Calu3 (cell line): ENCODE measurements around the gene ZMPSTE24. TPM values are rescaled to one million over a fixed set of nuclear protein-coding genes. Genes with fewer than 3 reads are reported as not detected.

Experiments used
- BruUV-seq: library from RNA; stranded (reverse); fragments of 400-500 nt; replicated peaks from 2 replicates; lab custom pipeline; 2021; lab: Mats Ljungman, UMichigan
- CTCF ChIA-PET: fragments of 300-600 bp; sonication (Branson Sonifier 250); formaldehyde crosslinking; loops from one replicate; lab custom pipeline; 2022; ENCODE audit warnings: antibody characterized with exemption; lab: Charles Lee
- DNase-seq: peaks from one replicate; pipeline ENCODE4 v3.0.0; 2022
- H3K27ac Mint-ChIP-seq: one replicate; pipeline ENCODE4 v1.8.0; 2022; ENCODE audit warnings: mixed read lengths; ENCODE audit not compliant: unreplicated experiment
- H3K27me3 Mint-ChIP-seq: one replicate; pipeline ENCODE4 v1.8.0; 2022; ENCODE audit warnings: mixed read lengths; ENCODE audit not compliant: unreplicated experiment
- H3K36me3 Mint-ChIP-seq: one replicate; pipeline ENCODE4 v1.8.0; 2022; ENCODE audit warnings: mild to moderate bottlenecking, moderate library complexity, mixed read lengths; ENCODE audit not compliant: insufficient read depth, unreplicated experiment
- H3K4me1 Mint-ChIP-seq: one replicate; pipeline ENCODE4 v1.8.0; 2022; ENCODE audit warnings: mild to moderate bottlenecking, low read depth, mixed read lengths; ENCODE audit not compliant: unreplicated experiment
- H3K4me3 Mint-ChIP-seq: one replicate; pipeline ENCODE4 v1.8.0; 2022; ENCODE audit warnings: mild to moderate bottlenecking, low read depth, moderate library complexity, mixed read lengths; ENCODE audit not compliant: unreplicated experiment
- H3K9me3 Mint-ChIP-seq: one replicate; pipeline ENCODE4 v1.8.0; 2022; ENCODE audit warnings: low read depth, mixed read lengths; ENCODE audit not compliant: unreplicated experiment
- intact Hi-C: fragments of 100-400 bp; cut with micrococcal nuclease; formaldehyde crosslinking; loops from one replicate; pipeline ENCODE4 v1.10.0; 2022; ENCODE audit not compliant: unreplicated experiment
- total RNA-seq: library from RNA; stranded (reverse); gene quantifications from 2 replicates; pipeline ENCODE4 v1.2.3, GENCODE V29; 2022
- TF ChIP-seq, protein P1 (sequence below): fragments of 200-600 bp; IDR thresholded peaks from one replicate; pipeline ENCODE4 v1.8.0; 2022; ENCODE audit warnings: antibody characterized with exemption; ENCODE audit not compliant: unreplicated experiment

The ZMPSTE24 gene
- total RNA-seq, 1 experiment from 2014 or later, result 62.0 TPM

DNA sequence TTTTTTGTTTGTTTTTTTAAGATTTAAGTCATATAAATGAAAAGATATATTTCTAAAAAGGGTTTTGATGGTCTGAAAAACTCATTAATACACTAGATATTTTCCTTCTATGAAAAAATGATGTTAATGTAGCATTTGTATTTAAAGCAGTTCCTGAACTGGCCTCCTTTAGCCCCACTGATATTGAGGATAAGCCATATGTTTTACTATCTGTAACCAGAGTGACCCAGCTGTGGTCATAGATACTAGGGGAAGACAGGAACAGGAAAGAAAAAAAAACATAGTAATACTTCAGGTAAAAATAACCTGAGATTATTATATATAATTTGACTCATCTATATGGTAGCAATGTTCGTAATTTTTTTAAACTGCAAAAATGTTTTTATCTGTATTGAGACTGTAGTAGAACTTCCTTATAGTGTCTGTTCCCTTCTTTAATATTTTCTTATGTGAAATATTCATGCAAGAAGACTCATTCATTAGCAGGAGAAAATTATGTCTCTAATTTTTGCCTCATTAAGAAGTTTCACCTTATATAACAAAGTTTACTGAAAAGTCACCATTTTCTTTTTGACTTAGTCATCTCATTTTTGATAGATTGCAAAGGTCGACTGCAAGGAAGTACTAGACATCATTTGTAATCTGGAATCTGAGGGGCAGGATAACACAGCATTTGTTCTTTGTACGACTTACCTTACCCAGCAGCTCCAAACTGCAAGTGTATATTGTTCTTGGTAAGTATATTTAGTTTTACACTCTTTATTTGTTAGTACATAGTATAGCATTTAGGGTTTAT, 35.9 kb upstream of the ZMPSTE24 start:
- intact Hi-C loops, result no loop called here
- BruUV-seq, result no TSS peak
- peaks cover 13% of the 10 kb centered on the region for H3K36me3 Mint-ChIP-seq
- no peak overlapping the region for H3K27ac Mint-ChIP-seq
- DNase-seq, result no peak
- no peaks in the 10 kb centered on the region for H3K9me3 Mint-ChIP-seq
- H3K4me1 Mint-ChIP-seq, result no peaks in the 10 kb centered on the region
- TF ChIP-seq, protein P1, sequence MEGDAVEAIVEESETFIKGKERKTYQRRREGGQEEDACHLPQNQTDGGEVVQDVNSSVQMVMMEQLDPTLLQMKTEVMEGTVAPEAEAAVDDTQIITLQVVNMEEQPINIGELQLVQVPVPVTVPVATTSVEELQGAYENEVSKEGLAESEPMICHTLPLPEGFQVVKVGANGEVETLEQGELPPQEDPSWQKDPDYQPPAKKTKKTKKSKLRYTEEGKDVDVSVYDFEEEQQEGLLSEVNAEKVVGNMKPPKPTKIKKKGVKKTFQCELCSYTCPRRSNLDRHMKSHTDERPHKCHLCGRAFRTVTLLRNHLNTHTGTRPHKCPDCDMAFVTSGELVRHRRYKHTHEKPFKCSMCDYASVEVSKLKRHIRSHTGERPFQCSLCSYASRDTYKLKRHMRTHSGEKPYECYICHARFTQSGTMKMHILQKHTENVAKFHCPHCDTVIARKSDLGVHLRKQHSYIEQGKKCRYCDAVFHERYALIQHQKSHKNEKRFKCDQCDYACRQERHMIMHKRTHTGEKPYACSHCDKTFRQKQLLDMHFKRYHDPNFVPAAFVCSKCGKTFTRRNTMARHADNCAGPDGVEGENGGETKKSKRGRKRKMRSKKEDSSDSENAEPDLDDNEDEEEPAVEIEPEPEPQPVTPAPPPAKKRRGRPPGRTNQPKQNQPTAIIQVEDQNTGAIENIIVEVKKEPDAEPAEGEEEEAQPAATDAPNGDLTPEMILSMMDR, result no peak
- no peak overlapping the region for H3K4me3 Mint-ChIP-seq
- no peaks in the 10 kb centered on the region for H3K27me3 Mint-ChIP-seq
- CTCF ChIA-PET, result no interaction called here

DNA sequence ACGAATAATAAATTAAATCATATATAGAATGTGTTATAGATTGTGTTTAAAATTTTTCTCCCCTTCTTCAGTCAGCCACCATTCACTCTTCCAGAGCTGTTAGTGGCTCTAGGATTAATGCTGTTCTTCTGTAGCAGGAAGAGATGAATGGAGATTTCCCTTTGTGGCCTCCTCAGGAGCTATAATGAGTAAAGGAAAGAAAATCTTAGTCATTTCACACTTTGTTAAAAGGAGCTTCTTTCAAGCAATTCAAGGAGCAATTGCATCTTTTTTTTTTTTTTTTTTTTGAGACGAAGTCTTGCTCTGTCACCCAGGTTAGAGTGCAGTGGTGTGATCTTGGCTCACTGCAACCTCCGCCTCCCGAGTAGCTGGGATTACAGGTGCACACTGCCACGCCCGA, 34.0 kb upstream of the ZMPSTE24 start:
- intact Hi-C loops, result no loop called here
- CTCF ChIA-PET, result interaction anchor here (0.6 to 0.7 kb wide), 2 partner anchors 23 to 77 kb away, joined by 3 to 5 read pairs; no protein-coding TSS in a partner anchor
- H3K36me3 Mint-ChIP-seq, result peaks cover 13% of the 10 kb centered on the region
- no TSS peak for BruUV-seq
- H3K27ac Mint-ChIP-seq, result no peak overlapping the region
- DNase-seq, result no peak
- no peaks in the 10 kb centered on the region for H3K9me3 Mint-ChIP-seq
- no peaks in the 10 kb centered on the region for H3K4me1 Mint-ChIP-seq
- H3K27me3 Mint-ChIP-seq, result no peaks in the 10 kb centered on the region
- TF ChIP-seq, protein P1, result no peak
- H3K4me3 Mint-ChIP-seq, result no peak overlapping the region

GRCh38 chr1:40226192-40226591, 31.8 kb upstream of the ZMPSTE24 start:
- intact Hi-C loops, result no loop called here
- CTCF ChIA-PET, result no interaction called here
- Mint-ChIP-seq H3K4me1 (no peaks in the 10 kb centered on the region), H3K27ac (no peak overlapping the region), H3K27me3 (no peaks in the 10 kb centered on the region), H3K9me3 (no peaks in the 10 kb centered on the region), H3K36me3 (peaks cover 13% of the 10 kb centered on the region), H3K4me3 (no peak overlapping the region)
- TF ChIP-seq, protein P1, result no peak
- no peak for DNase-seq
- no TSS peak for BruUV-seq

- Mint-ChIP-seq H3K9me3 (no peaks in the 10 kb centered on the region), H3K4me1 (no peaks in the 10 kb centered on the region), H3K27me3 (no peaks in the 10 kb centered on the region), H3K36me3 (peaks cover 15% of the 10 kb centered on the region), H3K4me3 (no peak overlapping the region), H3K27ac (no peak overlapping the region)
- TF ChIP-seq, protein P1, result no peak
- CTCF ChIA-PET, result no interaction called here
- no peak for DNase-seq
- intact Hi-C loops, result no loop called here
- BruUV-seq, result no TSS peak
Observed at GRCh38 chr1:40232444-40232843, 25.6 kb upstream of the ZMPSTE24 start.
